RWPE1 (cell line): ENCODE data around the gene SLN.
A peak's percentile ranks its signal among the peaks of the same experiment; 100 is the strongest.

Experiments
- CTCF ChIA-PET: fragments of 350-600 bp; sonication (Branson Sonifier 250); formaldehyde crosslinking; extraction: SDS; loops from one replicate; lab custom pipeline; 2021; lab: Yijun Ruan, JAX
- POLR2A ChIA-PET: fragments of 400-600 bp; formaldehyde crosslinking; extraction: SDS; loops from one replicate; lab custom pipeline; 2020; ENCODE audit warnings: antibody characterized with exemption; ENCODE audit not compliant: low non-redundant PET; lab: Yijun Ruan, JAX
- DNase-seq: peaks from one replicate; pipeline ENCODE4 v3.0.0; 2012; ENCODE audit warnings: low spot score
- H3K27ac ChIP-seq: fragments of 450-650 bp; 2 replicates; pipeline ENCODE4 v1.5.1; 2017
- TF ChIP-seq, protein P1 (sequence below): fragments of 450-650 bp; conservative IDR thresholded peaks from 2 replicates; pipeline ENCODE4 v1.5.1; 2017; ENCODE audit warnings: low read depth, mild to moderate bottlenecking

SLN gene

DNA sequence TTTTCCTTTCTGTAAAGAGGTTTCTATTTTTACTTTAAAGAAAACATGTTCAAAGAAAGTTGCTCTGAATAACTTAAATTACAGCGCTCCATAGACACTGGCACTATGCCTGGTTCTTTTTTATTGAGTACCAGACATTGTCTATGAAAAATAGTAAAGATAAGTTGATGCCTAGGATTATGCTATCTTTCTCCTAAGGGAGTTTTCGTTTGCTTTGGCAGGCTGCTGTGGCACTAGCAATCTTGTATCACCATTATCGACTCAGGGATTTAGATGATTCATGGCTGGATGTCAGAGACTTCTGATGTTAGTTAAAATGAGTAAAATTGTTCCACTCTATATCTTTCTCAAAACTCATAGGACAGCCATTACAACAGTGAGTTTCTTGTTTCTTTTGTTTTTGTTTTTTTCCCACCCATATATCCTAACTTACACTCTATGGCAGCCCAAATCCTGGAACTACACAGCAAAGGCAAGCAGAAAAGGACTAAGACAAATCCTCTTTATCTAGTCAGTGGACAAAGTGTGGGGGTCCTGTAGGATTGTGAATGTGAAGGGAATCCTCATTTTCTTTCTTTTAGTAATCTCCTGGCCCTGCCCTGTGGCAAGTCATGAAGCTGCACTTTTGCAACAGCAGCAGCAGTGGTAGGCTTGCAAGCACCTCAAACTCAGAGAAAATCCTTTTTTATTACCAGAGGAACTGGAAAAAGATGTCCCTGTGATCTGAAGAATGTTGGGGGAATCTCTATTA lies 20.7 kb downstream of the SLN start:
- TF ChIP-seq, protein P1, sequence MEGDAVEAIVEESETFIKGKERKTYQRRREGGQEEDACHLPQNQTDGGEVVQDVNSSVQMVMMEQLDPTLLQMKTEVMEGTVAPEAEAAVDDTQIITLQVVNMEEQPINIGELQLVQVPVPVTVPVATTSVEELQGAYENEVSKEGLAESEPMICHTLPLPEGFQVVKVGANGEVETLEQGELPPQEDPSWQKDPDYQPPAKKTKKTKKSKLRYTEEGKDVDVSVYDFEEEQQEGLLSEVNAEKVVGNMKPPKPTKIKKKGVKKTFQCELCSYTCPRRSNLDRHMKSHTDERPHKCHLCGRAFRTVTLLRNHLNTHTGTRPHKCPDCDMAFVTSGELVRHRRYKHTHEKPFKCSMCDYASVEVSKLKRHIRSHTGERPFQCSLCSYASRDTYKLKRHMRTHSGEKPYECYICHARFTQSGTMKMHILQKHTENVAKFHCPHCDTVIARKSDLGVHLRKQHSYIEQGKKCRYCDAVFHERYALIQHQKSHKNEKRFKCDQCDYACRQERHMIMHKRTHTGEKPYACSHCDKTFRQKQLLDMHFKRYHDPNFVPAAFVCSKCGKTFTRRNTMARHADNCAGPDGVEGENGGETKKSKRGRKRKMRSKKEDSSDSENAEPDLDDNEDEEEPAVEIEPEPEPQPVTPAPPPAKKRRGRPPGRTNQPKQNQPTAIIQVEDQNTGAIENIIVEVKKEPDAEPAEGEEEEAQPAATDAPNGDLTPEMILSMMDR: no peak
- no peak for DNase-seq
- ChIA-PET POLR2A (no interaction called here), CTCF (interaction anchor here (0.7 to 1.0 kb wide), 2 partner anchors 80 to 291 kb away, joined by 3 to 4 read pairs; no protein-coding TSS in a partner anchor)
- no peak overlapping the region for H3K27ac ChIP-seq

DNA sequence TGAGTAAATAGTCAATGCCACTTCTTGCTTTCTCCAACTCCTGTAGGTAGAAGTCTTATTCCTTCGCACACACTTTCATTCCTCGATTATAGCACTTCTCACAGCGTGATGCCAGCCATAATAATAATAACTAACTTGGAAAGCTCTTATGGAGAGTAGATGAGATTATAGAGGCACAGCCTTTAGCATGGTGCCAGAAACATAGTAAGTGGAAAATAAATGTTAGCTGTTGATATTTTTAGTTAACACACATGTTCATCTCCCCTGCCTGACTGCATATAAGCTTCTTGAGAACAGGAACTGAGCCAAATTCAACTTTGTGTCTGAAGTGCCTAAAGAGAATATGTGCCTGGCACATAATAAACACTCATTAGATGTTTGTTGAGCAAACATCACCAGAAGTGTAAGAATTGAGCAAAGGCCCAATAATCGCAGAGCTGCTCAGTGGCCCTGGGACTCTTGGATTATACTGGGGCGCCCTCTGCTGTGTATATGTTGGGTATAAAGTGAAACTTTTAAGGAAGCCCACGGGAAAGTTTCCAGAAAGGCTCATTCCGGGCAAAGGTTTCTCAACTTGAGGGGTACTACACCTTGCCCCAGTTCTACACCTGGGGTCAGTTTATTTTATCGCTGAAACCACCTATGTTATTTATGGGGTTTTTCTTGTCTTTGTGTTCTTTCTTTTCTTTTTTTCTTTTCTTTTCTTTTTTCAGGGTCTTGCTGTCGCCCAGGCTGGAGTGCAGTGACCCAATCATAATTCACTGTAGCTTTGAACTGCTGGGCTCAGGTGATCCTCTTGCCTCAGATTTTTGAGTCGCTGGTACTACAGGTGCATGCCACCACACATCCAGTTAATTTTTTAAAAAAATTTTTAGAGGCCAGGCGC lies 22.3 kb downstream of the SLN start:
- TF ChIP-seq, protein P1: peak; percentile 69
- ChIA-PET CTCF (interaction anchor here (0.5 to 2.6 kb wide), 17 partner anchors 9 to 144 kb away, joined by 3 to 19 read pairs (median 4); no protein-coding TSS in a partner anchor), POLR2A (no interaction called here)
- H3K27ac ChIP-seq: no peak overlapping the region
- DNase-seq: peak; percentile 64

DNA sequence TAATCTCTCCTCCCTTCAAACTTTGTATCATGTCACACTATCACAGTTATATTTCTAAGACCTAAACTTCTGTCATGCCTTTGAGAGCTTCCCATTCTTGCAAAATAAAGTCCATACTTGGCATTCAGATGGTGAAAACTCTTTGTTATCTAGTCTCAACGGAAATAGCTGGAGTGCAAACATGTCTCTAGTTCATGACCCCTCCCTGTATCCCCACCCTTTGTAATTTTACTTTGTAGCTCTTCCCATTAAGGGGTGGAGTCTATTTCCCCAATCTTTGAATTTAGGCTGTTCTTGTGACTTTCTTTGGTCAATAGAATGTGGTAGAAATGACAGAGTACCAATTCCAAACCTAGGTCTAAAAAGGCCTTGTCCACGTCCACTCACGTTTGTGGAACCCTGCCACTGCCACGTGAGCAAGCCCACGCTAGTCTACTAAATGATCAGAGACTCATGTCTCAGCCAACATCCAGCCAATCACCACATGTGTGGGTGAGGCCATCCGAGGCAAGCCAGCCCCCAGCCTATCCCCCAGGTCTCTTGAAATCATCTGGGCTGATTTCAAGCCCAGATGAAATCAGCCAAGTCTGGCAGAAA lies 23.4 kb downstream of the SLN start:
- ChIA-PET POLR2A (no interaction called here), CTCF (interaction anchor here (1.0 to 2.6 kb wide), 6 partner anchors 18 to 141 kb away, joined by 3 to 19 read pairs (median 5); no protein-coding TSS in a partner anchor)
- TF ChIP-seq, protein P1: no peak
- H3K27ac ChIP-seq: no peak overlapping the region
- no peak for DNase-seq

DNA sequence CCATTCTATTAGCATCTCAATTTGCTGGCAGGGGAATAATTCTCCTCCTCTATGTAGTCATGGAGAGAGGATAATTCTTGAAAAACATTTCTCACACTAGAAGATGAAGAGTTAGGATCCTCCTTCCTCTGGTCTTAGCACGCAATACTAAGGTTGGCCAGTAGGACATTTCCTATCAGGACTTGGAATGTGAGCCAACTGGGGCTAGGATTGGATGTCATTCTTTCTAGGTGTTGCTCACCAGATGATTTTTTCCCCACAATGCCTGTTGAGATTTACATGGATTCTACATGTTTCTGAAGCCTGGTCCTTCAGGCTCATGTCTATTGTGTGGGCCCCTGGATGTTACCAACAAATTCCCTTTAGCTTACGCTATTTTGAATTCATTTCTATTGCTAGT lies 28.0 kb downstream of the SLN start:
- POLR2A ChIA-PET: no interaction called here
- TF ChIP-seq, protein P1: no peak
- peak; percentile 16 for DNase-seq
- H3K27ac ChIP-seq: no peak overlapping the region
- CTCF ChIA-PET: interaction anchor here (0.5 to 1.2 kb wide), 4 partner anchors 59 to 1877 kb away, joined by 3 to 6 read pairs (median 3); no protein-coding TSS in a partner anchor

DNA sequence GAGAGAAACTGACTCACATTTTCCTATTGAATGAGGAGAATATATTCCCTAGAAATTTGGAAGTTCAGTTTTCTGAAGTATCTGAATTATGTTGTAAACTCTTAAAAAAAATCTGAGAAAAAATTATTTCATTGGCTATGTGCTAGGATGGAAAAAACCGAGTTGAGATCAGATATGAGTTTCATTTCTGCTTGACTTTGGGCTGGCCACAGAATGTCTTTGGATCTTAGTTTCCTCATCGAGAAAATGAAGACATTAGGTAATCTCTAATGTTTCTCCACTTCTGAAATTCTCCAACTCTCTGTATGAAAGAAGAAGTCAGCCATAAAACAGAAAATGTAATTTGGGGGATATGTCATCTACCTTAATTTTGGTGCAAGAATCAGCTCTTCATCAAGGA lies 28.8 kb downstream of the SLN start:
- ChIA-PET POLR2A (no interaction called here), CTCF (interaction anchor here (0.6 to 0.7 kb wide), 4 partner anchors 12 to 1876 kb away, joined by 3 to 6 read pairs (median 4); no protein-coding TSS in a partner anchor)
- TF ChIP-seq, protein P1: no peak
- no peak overlapping the region for H3K27ac ChIP-seq
- no peak for DNase-seq

DNA sequence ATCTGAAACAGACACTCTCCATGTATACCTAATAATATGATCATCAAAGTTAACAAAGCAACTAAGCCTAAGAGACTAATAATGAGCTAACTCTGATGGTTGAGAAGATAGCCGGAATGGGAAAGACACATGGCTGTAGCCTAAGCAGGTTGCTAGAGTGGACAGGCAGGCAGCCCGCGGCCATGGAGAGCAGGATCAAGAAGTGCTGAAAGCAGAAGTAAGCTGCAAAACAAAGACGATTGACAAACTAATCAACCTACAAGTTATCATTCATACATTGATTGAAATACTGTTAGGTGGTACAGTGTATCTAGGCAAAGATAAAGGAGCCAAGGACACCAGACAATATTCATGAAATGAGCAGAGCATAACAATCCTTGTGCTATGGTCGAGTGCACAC lies 29.3 kb downstream of the SLN start:
- POLR2A ChIA-PET: no interaction called here
- CTCF ChIA-PET: interaction anchor here (0.5 to 0.6 kb wide), 2 partner anchors 87 to 88 kb away, joined by 3 read pairs; no protein-coding TSS in a partner anchor
- H3K27ac ChIP-seq: no peak overlapping the region
- TF ChIP-seq, protein P1: no peak
- DNase-seq: no peak
